CMK (cell line): ENCODE data around the gene SLC22A17.
A peak's percentile ranks its signal among the peaks of the same experiment; 100 is the strongest.

Experiments used
- DNase-seq: peaks from one replicate; pipeline ENCODE4 v3.0.0-alpha.2; 2010; ENCODE audit warnings: low read depth

The SLC22A17 gene

DNA sequence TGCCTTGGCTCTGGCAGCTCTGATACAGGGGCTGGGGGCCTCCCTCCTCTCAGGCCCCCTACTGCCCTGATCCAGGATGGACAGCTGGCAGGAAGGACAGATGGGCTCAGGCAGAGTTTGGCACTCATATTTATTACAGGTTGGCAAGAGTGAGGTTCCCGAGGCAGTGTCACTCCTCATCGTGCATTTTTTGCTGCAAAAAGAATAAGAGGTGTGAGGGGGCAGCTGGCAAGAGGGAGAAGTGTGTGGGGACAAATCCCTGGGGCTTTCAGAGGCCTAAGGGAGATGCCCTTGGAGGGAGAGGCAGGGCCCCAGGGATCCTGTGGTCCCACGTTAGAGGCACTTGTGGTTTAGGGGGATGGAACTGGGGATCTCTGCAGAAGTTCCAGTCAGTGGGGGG is 29.2 kb upstream of the SLC22A17 start:
- DNase-seq = no peak

DNA sequence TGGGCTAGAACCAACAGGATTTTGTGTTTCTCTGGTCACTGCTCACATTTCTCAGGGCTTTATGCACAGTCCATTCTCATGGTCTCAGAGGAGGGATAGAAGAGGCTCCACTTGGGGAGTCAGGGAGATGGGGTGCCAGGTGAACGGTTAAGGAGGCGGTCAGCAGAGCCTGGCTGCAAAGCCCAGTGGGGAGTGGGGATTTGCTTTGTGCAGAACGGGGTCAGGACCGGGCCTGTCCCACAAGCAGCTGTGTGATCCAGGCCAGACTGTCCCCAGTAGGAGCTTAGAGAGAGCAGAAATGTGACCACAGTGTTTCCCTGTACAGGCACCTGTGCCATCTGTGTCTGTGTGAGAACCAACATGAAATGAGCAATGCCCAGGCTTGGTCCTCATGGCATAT is 28.3 kb upstream of the SLC22A17 start:
- no peak for DNase-seq

DNA sequence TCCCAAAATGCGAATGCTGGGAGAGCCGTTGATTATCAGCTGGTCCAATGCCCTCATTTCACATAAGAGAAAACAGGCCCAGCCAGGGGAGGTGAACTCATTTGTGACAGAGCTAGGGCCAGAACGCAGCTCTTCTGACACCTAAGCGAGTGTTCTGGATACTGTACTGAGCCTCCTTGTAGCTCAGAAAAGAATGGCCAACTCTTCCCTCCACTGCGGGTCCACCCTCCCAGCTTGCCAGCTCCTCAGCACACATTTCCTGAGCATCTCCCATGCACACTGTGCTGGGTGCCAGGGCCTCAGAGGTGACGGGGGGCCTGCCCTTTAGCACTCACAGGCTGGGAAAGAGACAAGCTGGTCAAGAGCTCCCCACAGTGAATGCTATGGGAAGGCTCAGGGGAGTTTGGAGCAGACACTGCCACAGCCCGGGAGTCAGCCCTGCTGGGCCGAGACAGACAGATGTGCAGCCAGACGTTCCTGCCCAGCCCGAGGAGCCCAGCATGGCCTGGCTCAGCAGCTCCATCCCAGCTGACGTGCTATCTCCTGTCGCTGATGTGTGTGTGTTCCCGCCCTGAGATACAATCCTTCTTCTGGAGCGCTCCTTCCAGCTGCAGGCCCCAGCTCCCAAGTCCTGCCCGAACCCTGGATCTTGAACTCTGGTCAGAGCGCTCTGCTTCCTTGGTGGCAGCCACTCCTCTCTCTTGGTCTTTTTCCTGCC is 27.7 kb upstream of the SLC22A17 start:
- no peak for DNase-seq

DNA sequence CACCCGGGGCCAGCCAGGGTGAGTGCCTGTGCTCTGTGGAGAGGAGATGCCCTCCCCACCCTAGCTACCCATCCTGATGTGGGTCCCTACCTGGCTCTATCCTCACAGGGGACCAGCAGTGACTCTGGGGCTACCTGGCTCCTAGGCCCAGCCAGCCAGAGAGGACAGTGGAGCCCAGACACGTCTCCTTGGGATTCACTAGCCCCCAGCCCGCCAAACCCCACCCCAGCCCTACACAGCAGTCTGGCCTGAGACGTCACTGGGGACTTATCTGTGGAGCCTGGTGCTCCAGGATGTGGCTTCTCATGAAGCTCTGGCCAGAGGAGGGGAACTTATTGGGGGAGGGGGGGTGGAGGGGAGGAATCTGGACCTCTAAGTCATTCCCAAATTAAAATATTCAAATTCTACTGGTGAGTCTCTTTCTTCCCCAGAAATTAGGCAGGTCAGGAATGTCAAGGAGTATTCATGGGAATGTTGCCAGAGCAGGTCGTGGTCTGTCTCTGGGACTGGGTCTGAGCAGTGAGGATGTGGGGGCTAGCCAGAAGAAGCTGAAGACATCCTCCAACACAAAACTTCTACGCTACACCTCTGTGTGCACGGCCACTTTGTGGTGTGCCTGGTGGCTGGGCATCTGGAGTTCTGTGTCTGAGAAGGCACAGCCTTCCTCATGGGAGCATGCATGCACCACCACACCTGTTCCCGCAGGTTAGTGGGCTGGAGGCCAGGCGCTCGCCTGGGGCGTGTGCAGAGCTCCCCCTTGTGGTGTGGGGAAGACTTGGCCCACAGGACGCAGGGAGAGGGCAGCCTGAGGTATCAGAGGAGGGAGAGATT is 26.9 kb upstream of the SLC22A17 start:
- DNase-seq = no peak

DNA sequence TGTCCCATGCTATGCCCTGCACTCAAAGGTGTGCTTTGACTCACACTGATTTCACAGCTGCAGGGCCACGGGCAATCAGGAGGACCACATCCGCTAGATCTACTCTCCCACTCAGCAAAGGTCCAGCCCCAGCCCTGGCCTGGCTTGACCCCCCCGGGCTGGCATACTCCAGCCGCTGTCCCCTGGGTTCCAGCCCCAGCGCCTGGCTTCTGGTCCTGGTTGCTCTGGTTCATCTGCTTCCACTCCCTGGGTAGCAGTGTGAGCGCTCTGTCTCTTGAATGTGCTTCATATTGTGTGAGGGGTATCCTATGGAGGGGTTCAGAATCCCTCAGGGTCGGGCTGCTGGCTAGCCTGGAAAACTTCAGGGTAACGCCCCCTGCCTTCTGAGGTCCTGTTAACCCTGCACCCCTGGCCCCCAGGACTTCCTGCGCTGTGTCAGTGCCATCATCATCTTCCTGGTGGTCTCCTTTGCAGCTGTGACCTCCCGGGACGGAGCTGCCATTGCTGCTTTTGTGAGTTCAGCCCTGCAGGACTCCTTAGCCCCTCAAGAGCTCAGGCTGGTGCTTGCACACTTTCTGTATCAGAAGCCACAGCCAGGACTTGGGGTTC is 26.0 kb upstream of the SLC22A17 start:
- no peak for DNase-seq

DNA sequence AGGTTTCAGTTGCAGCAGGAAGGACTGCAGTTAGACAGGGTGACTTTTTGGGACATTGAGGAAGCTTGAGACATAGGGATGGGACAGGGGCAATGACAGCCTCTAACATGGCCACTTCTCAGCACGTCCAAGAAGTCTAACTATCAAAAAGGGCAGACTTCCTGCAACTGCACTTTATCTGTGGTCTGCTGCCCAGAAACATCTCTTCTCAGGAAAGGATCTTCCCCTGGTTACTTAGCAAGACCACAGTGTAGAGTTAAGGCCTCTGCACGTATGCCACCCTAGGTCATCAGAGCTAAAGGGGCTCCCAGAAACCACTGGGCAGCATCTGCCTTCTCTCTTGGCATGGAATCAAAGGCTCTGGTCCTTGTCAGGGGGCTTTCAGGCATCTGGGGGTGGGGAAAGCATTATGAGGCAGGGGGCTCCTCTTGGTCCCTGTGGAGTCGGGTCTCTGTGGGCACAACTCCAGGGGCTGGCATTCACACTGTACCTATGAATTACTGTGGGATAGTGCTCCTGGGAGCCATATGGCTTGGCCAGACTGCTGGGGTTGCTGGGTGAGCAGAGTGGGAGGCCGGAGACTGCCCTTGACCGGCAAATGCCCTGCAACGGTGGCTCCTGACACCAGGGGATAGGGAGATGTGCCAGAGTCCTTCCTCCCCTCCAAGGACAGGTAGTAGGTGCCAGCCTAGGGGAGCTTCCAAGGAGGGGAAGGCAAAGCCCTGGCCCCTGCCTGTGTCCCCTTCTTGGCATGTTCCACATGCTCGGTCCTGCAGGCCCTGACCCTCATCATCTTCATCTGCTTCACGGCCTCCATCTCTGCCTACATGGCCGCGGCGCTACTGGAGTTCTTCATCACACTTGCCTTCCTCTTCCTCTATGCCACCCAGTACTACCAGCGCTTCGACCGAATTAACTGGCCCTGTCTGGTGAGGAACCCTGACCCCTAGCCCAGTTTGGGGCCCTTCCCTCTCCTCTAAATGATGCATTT is 25.2 kb upstream of the SLC22A17 start:
- peak; percentile 55 for DNase-seq

DNA sequence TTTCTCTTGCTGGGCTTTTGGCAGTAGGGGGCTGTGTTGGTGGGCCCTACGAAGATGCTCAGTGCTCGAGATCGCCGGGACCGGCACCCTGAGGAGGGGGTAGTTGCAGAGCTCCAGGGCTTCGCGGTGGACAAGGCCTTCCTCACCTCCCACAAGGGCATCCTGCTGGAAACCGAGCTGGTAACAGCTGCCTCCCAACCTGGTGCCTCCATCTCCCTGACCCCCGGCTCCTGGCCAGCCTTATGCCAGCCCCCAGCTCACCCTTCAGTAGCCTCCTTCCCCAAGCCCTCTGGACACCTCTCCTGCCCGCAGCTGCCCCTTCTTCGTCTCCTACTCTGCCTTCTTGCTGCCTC is 24.5 kb upstream of the SLC22A17 start:
- no peak for DNase-seq

DNA sequence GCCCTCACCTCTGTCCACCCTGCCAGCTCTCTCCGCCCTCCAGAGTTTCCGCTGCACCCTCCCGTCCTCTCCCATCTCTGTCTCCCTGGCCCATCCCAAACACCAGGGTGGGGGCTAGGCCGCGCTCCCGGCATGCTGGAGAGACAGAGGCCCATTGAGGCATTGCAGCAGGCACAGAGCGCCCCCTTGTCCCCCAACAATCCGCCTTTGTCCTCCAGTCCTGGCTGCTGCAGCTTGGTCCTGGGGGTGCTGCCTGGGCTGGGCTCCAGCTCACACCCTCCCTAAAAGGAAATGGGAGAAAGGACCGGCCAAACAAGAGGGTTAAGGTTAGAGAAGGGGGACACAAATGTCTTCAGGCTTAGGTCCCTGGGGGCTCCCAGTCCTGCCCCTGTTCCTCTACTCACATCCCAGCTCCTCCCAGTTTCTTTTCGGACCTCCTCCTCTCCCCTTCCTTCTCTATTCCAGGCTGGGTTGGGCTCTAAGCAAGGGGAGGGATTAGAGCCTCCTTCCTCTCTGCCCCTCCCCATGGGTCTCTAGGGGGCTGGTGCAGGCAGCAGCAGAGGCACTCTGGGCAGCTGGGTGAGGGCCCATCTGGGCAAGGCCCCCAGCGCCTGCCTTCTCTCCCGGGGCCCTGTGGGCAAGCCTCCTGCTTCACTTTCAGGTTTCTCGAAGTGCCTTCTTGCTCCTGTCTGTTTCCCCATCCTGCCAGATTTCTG is 24.0 kb upstream of the SLC22A17 start, which contains the start of gene CMTM5:
CMTM5 (plus strand) TSS at position 565 of the 716 bp plus-strand sequence. CDS start 206 bp downstream, outside the sequence.
- DNase-seq = peak; percentile 67

DNA sequence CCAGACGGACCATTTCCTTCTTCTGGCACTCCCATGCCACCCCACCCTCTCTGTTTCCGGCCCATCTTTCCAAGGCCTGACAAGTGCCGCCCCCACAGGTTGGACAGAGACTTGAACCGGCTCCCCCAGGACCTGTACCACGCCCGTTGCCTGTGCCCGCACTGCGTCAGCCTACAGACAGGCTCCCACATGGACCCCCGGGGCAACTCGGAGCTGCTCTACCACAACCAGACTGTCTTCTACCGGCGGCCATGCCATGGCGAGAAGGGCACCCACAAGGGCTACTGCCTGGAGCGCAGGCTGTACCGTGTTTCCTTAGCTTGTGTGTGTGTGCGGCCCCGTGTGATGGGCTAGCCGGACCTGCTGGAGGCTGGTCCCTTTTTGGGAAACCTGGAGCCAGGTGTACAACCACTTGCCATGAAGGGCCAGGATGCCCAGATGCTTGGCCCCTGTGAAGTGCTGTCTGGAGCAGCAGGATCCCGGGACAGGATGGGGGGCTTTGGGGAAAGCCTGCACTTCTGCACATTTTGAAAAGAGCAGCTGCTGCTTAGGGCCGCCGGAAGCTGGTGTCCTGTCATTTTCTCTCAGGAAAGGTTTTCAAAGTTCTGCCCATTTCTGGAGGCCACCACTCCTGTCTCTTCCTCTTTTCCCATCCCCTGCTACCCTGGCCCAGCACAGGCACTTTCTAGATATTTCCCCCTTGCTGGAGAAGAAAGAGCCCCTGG is 23.0 kb upstream of the SLC22A17 start:
- DNase-seq = no peak

DNA sequence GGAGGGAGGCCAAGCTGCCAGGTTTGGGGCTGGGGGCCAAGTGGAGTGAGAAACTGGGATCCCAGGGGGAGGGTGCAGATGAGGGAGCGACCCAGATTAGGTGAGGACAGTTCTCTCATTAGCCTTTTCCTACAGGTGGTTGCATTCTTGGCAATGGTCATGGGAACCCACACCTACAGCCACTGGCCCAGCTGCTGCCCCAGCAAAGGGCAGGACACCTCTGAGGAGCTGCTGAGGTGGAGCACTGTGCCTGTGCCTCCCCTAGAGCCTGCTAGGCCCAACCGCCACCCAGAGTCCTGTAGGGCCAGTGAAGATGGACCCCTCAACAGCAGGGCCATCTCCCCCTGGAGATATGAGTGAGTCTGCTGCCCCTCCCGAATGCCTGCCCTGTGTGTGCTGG is 20.4 kb upstream of the SLC22A17 start:
- no peak for DNase-seq

DNA sequence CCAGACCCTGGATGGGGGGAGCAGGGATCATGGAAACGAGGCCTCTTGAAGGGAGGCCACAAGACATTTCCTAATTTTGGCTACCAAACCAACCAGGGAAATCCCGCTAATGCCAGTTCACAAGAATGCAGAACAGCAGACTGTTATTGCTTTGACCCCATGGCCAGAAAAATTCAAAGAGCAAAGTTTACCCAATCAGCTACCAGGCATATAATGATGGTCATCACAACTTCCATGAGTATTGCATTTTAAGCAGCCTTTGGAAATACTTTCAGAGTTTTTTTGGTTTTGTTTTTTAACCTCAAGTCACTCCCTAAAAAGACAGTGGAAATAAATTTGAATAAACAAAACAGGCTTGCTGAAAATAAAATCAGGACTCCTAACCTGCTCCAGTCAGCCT is 19.8 kb upstream of the SLC22A17 start, which contains the start of gene IL25:
IL25 (plus strand) TSS at position 301 of the 400 bp plus-strand sequence.
- no peak for DNase-seq

DNA sequence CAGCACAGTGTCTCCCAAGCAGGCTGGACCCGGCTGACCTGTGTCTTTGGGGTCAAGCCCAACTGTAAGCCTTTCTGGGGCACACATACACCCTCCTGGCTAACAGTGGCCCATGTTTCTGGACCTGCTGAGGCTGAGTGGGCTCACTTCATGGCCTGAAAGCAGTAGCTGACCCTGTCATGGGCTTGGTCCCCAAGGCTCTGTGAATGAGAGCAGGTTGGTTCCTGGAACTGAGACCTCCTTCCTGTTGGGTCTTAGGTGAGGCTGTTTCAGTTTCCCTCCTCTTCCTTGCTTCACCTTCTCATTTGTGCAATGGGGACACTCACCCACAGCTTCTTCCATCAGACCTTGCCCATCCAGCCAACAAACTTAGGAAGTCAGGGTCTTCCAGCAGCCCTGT is 19.2 kb upstream of the SLC22A17 start:
- DNase-seq = no peak

DNA sequence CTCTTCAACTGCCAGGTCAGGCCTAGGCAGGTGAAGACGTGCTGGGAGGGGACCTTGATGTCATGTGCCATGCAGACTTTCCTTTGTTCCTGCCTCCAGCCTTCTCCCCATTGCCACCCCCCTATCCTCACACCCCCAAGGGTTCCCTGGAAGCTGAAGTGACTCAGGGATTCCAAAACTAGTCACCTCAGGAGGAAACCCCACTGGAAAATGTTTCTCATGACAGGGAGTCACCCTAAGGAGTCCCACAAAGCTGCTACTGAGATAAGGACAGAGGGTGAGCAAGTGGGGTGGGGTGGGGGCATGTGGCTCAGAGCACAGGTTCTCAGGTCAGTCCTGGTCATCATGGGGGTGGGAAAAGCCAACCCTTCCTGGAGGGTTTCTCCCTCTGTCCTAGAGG is 17.5 kb upstream of the SLC22A17 start:
- no peak for DNase-seq

DNA sequence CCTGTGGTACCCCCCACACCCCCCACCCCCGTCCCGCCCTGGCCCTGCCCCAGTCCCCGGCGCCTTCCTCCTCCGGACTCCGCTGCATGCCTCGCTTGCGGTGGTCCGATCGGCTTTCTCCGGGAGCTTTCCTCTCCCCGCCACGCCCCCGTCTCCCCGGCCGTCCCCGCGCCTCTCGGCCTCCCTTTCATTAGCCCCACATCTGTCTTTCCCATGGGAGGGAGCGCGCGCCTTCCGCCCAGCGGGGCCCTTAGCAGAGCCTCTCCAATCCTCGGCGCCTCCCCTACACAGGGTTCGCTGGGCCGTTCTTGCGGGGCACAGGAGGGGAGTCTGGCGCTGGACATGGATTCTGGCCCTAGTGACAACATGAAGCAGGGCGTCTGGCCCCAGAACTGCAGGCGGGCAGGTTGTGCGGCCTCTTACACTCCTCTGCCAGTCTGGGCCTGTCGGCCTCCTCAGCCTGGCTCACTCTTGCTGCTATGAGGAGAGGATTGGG is 13.8 kb upstream of the SLC22A17 start:
- no peak for DNase-seq

DNA sequence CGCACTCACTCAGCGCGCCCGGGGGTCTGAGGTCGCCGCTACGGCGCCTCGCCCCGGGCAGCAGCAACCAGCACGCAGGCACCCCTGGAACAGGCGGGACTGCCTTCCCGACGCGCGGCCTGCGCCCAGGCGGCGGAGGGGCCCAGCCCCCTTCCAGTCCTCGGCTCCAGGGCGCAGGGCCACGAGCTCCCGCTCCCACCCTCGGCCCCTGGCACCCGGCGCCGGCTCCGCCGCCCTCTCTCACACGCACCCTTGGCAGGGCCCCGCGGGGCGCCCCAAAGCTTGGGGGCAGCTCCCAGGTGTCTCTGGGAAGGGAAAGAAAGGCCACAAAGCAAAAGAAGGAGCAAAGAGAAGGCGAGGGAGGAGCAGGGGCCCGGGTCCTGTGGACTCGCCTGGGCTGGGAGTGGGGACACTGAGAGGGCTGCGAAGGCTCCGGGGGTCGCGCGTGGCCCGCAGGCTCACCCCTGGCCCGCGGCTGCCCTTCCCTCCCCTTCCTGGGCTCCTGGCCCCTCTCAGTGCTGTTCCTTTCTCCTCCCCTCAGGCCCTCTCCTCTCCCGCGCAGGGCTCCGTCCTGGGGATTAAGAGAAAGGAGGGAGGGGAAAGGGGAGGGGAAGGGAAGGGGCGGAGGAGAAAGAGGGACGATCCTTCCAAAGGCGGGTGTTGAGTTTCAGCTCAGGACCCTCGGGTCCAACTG is 13.2 kb upstream of the SLC22A17 start:
- no peak for DNase-seq

DNA sequence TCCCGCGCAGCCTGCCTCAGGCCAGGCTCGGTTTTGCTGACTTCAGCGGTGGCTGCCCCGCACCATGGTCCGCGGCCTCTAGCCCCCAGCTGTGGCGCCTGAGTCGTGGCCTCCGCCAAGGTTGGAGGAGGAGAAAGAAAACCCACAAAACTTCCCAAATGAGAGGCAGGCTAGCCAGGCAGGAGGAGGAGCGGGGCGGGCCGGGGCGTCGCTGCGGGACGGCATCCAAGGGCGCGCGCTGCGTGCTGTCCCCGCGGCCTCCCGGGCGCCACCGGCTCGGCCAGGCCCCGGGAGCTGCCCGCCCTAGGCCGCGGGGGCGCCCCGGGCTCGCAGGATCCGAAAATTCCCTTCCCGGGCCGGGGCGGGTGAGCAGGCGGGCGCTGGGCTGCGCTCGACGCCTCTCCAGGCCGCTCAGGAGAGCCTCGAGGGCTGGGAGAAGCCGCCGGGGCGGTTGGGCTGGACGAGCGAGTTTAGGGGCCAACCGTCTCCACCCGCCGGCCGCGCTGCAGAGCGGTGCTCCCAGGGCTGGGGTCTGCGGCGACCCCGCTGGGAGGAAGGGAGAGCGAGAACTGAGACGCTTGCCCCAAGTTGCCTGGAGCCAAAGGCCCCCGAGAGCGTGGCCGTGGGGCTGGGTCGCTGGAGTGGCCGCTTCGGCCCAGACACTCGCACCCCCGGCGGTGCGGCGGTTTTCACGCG is 12.5 kb upstream of the SLC22A17 start, which contains the start of gene EFS:
EFS (minus strand) TSS at position 137 of the 696 bp plus-strand sequence. CDS start 147 bp downstream, outside the sequence.
- DNase-seq = no peak

DNA sequence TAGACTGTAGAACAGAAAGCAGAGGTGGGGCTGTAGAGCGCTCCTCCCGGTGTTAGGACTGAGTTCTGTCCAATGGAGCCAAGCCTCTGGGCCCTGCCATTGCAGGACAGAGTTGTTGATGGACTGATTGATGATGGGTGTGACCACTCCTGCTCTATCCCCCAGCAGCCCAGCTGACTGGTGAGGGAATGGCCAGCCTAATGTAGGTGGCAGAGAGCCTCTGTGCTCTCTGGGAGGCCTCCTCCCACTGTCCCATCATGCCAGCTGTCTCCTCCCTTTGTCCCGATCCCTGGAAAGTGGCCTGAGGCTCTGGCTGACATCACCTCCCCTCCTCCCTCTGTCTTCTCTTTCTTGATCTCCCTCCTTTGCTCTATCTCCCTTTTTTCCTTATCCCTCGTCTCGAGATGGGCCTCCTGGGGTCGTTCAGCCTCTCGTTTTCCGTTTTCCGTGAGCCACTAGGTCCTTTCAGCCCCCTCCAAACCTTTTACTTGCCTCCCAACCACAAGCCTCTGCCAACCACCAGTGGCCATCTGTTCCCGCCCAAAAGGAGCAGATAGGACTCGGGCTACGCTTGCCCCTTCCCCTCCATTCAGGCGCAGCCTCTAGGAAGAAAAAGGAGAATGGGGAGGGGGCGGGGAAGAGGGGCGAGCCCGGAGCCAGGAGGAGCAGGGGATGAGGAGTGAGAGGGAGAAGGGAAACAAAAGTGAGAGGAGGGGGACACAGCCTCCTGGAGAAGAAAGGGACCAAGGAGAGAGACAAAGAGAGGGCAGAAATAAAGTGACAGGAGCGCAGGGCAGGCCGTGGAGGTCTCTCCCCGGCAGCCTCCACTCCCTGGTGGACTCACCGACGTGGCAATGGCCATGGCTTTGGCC is 11.7 kb upstream of the SLC22A17 start:
- no peak for DNase-seq

DNA sequence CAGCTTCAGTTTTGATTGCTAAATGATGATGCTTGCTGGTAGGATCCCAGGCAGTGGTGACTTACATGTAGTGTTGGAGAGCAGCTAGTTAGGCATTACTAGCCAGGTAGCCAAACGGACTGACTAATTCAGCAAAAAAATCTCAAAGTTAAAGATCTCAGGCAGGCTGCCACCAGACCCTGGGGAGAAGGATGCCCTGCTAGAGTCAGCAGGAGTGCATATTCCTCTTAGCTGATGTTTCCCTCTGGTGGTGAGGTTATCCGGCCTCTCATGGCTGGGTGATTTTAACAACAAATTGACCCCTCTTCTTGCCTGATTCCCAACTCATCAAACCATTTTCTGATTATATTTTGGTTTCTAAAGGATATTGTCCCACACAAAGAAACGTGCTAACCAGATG is 9.5 kb upstream of the SLC22A17 start:
- DNase-seq = no peak
